HCT116 (cell line): ENCODE measurements around the gene TBX5.

Source experiments
- CEBPB ChIP-seq: IDR thresholded peaks from 2 replicates; pipeline ENCODE4 v1.6.1; 2012; ENCODE audit warnings: low read depth
- EZH2 ChIP-seq: fragments of 200-600 bp; sonication (generic); IDR thresholded peaks from 2 replicates; pipeline ENCODE4 v1.6.1; 2017; ENCODE audit warnings: antibody characterized with exemption, mixed run types
- EZH2phosphoT487 ChIP-seq: fragments of 200-600 bp; IDR thresholded peaks from 2 replicates; pipeline ENCODE4 v1.6.1; 2018; ENCODE audit warnings: antibody characterized with exemption, borderline replicate concordance
- POLR2A ChIP-seq: IDR thresholded peaks from 2 replicates; pipeline ENCODE4 v1.7.0; 2011; ENCODE audit warnings: borderline replicate concordance; ENCODE audit not compliant: insufficient read depth, insufficient read length; ENCODE audit errors: extremely low read depth
- POLR2AphosphoS5 ChIP-seq: IDR thresholded peaks from 2 replicates; pipeline ENCODE4 v1.6.1; 2011; ENCODE audit warnings: mild to moderate bottlenecking, low read depth, low read length, moderate library complexity
- RAD21 ChIP-seq: IDR thresholded peaks from 2 replicates; pipeline ENCODE4 v1.6.1; 2012; ENCODE audit warnings: low read depth, mild to moderate bottlenecking
- SIN3A ChIP-seq: IDR thresholded peaks from 2 replicates; pipeline ENCODE4 v1.6.1; 2012; ENCODE audit warnings: low read depth
- SP1 ChIP-seq: IDR thresholded peaks from 2 replicates; pipeline ENCODE4 v1.6.1; 2012; ENCODE audit warnings: low read depth
- SRF ChIP-seq: IDR thresholded peaks from 2 replicates; pipeline ENCODE4 v1.6.1; 2012; ENCODE audit warnings: low read depth
- TCF7L2 ChIP-seq: IDR thresholded peaks from 2 replicates; pipeline ENCODE4 v1.7.0; 2011; ENCODE audit warnings: borderline replicate concordance, inconsistent platforms; ENCODE audit not compliant: insufficient read depth, insufficient read length; ENCODE audit errors: extremely low read depth
- ZNF274 ChIP-seq: fragments of 200-500 bp; sonication (Bioruptor generic); IDR thresholded peaks from 2 replicates; pipeline ENCODE4 v1.6.1; 2014; ENCODE audit warnings: mild to moderate bottlenecking, low read depth, low read length, inconsistent platforms
- TF ChIP-seq, protein P1 (sequence below), 3 experiments: fragments of 200-600 bp in 1 of 3; sonication (generic) in 1 of 3; IDR thresholded peaks in 2 of 3; conservative IDR thresholded peaks in 1 of 3; 2 replicates each; pipeline ENCODE4 v1.5.1; 2012 to 2017; ENCODE audit warnings: low read depth in 2 of 3, low read length in 2 of 3, antibody characterized with exemption in 1 of 3, borderline replicate concordance in 1 of 3, control low read depth in 1 of 3, mild to moderate bottlenecking in 1 of 3, mixed read lengths in 1 of 3, mixed run types in 1 of 3, moderate library complexity in 1 of 3; ENCODE audit not compliant: insufficient read depth in 1 of 3
- TF ChIP-seq, protein P2 (sequence below): IDR thresholded peaks from 2 replicates; pipeline ENCODE4 v1.6.1; 2012
- TF ChIP-seq, protein P3 (sequence below): IDR thresholded peaks from 2 replicates; pipeline ENCODE4 v1.6.1; 2011; ENCODE audit warnings: mild to moderate bottlenecking, low read length, moderate library complexity; ENCODE audit not compliant: insufficient replicate concordance; ENCODE audit errors: extremely low read depth

DNA sequence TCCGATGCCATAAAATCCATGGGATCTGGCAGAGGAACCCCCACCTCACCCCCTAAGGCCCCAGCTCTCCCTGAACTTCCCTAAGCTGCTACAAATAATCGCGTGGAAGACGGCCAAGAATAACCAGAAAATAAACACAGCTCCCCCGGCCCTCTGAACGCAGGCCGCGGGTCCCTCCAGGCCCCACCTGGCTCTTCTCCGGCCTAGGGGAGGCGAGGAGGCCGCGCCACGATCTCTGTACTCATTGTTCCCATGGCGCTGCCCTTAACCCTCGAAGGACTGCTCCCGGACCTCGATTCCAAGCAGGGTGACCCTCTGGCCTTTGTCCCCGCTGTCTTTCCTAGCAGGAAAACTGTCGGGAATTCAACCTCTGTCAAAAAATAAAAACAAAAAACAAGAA is 33.9 kb upstream of the TBX5 start:
- TF ChIP-seq, protein P1, sequence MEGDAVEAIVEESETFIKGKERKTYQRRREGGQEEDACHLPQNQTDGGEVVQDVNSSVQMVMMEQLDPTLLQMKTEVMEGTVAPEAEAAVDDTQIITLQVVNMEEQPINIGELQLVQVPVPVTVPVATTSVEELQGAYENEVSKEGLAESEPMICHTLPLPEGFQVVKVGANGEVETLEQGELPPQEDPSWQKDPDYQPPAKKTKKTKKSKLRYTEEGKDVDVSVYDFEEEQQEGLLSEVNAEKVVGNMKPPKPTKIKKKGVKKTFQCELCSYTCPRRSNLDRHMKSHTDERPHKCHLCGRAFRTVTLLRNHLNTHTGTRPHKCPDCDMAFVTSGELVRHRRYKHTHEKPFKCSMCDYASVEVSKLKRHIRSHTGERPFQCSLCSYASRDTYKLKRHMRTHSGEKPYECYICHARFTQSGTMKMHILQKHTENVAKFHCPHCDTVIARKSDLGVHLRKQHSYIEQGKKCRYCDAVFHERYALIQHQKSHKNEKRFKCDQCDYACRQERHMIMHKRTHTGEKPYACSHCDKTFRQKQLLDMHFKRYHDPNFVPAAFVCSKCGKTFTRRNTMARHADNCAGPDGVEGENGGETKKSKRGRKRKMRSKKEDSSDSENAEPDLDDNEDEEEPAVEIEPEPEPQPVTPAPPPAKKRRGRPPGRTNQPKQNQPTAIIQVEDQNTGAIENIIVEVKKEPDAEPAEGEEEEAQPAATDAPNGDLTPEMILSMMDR (IDR thresholded peaks at IDR 0.05 in 2 of 3, conservative IDR thresholded peaks at IDR 0.05 in 1 of 3; ENCODE audit: borderline replicate concordance in 1 of 3, insufficient read depth in 1 of 3, low read depth in 2 of 3, low read length in 2 of 3), result no peak
- TF ChIP-seq ZNF274 (no peak), POLR2AphosphoS5 (no peak), CEBPB (no peak), POLR2A (no peak), TCF7L2 (no peak), RAD21 (no peak), EZH2phosphoT487 (no peak), EZH2 (no peak), SP1 (no peak), SIN3A (no peak), SRF (no peak)
- TF ChIP-seq, protein P2, sequence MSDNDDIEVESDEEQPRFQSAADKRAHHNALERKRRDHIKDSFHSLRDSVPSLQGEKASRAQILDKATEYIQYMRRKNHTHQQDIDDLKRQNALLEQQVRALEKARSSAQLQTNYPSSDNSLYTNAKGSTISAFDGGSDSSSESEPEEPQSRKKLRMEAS, result no peak
- TF ChIP-seq, protein P3, sequence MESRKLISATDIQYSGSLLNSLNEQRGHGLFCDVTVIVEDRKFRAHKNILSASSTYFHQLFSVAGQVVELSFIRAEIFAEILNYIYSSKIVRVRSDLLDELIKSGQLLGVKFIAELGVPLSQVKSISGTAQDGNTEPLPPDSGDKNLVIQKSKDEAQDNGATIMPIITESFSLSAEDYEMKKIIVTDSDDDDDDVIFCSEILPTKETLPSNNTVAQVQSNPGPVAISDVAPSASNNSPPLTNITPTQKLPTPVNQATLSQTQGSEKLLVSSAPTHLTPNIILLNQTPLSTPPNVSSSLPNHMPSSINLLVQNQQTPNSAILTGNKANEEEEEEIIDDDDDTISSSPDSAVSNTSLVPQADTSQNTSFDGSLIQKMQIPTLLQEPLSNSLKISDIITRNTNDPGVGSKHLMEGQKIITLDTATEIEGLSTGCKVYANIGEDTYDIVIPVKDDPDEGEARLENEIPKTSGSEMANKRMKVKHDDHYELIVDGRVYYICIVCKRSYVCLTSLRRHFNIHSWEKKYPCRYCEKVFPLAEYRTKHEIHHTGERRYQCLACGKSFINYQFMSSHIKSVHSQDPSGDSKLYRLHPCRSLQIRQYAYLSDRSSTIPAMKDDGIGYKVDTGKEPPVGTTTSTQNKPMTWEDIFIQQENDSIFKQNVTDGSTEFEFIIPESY, result no peak
